ENCODE results near the gene TWIST1.

The TWIST1 gene

GRCh38 chr7:19099924-19100323, 17.5 kb downstream of the TWIST1 start:
- DNase-seq (ENCODE audit: extremely low read depth, low read depth) = no peak
- no peak for TF ChIP-seq CTCF (IDR thresholded peaks at IDR 0.05; ENCODE audit: low read depth, low read length)

DNA sequence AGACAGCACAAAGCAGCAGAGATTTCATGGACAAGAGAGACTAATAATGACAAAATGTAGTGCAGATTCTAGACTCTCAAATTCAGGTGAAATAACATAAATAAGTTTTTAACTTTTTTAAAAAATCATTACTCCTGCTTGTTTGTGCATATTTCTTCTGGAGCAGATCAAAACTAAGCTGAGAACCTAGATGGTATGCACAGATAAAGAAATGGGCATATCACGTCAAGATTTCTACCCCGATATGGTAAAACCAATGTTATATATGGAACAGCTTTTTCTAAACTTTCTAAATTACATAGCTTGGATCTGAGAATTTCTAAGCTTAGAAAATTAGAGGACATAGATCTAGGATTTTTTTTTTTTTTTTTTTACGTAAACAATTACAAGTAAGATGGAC, 18.2 kb downstream of the TWIST1 start:
- DNase-seq (ENCODE audit: extremely low read depth, low read depth) = no peak
- TF ChIP-seq CTCF (IDR thresholded peaks at IDR 0.05; ENCODE audit: low read depth, low read length) = no peak

- no peak for TF ChIP-seq CTCF (IDR thresholded peaks at IDR 0.05; ENCODE audit: low read depth, low read length)
- no peak for DNase-seq (ENCODE audit: extremely low read depth, low read depth)
Measured at GRCh38 chr7:19098510-19098909, 18.9 kb downstream of the TWIST1 start.

DNA sequence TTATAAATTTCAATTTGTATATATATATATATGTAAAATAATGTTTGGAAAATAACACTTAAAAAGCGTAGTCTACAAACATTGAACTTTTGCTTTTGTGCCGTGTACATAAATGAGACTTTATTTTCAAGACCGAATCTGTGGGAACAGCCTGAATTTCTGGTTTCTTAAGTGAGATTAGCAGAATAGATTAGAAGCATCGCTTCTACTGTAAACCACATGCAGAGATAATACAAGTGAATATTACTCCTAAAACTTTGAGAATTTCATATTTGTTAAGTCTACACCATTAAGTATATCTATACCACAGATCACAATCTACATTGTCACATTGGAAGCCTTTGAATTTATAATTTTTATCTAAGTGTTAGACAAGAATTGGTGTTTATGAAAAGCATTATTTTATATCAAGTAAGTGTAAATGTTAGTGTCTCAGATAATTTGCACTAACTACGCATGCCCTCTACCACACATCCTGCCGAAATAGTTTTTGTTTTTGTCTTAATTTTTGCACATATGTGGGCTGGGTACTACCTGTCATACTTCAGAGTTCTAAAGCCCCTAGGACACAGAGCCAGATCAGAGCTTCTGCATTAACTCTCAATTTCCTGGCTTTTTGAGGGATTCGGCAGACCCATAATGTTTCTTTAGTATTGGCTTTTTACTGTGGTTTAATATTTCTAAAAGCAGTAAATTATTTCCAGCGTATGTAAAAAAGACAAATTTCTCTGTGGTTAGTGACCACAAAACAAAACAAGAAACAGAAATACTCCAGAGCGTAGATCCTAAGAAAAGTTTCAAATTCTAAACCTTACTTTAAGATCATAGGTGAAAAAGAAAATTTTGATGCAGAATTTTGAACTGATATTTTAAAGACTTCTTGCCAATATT, 20.0 kb downstream of the TWIST1 start:
- DNase-seq (ENCODE audit: extremely low read depth, low read depth) = no peak
- no peak for TF ChIP-seq CTCF (IDR thresholded peaks at IDR 0.05; ENCODE audit: low read depth, low read length)

DNA sequence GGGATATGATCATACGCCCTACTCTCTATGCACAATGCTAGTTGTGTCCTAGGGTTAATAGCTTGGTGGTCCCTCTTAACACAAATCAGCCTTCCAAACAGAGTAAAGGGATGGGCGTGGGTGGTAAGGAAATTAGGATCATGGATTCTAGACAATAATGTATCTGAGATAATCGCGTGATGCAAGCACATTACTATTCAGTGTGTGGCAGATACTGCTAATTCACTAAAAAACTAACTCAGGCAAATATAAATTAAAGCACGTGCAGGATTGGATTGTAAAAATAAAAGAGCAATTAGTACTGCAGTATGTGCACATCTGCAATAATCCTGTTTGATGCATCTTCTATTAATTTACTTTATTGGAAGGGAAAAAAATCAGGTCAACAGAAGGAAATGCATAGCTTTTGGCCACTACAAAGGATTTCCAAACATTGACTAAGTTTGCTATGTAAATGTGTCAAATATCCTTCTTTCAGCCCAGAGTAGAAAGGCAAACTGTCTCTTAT, 22.0 kb downstream of the TWIST1 start:
- TF ChIP-seq CTCF (IDR thresholded peaks at IDR 0.05; ENCODE audit: low read depth, low read length) = no peak
- DNase-seq (ENCODE audit: extremely low read depth, low read depth) = no peak

GRCh38 chr7:19094598-19095352, 22.7 kb downstream of the TWIST1 start:
- no peak for DNase-seq (ENCODE audit: extremely low read depth, low read depth)
- no peak for TF ChIP-seq CTCF (IDR thresholded peaks at IDR 0.05; ENCODE audit: low read depth, low read length)

DNA sequence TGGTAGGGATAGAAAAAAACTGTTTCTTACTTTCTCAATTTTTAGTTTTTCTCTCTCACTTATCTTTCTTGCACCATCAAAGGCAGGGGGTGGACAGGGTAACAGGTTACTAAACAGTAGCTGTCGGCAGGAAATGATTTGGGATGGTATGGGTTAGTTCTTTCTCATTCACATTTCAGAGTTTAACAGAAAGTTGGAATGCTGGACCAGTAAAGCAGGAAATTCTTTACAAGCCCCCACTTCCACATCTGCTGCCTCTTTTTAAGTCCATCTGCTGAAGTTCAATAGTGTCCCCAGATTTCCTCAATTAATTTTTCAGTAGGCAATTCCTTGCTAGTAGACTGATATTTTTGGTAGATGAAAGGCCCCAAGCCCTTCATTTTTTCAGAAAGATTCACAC, 23.3 kb downstream of the TWIST1 start:
- TF ChIP-seq CTCF (IDR thresholded peaks at IDR 0.05; ENCODE audit: low read depth, low read length) = no peak
- no peak for DNase-seq (ENCODE audit: extremely low read depth, low read depth)

Measured in AG09319 (cell line).